WTC11 (cell line): ENCODE measurements around the gene LPP. TPM values are rescaled to one million over a fixed set of nuclear protein-coding genes. Genes with fewer than 3 reads are reported as not detected.

ENCODE experiments used
- ATAC-seq: fragments of 200-7000 bp; cut with Tn5 transposase; 2 replicates; pipeline ENCODE4 v1.10.0; 2021; ENCODE audit warnings: mild to moderate bottlenecking, moderate library complexity
- CTCF ChIA-PET: fragments of 300-600 bp; sonication (Branson Sonifier 250); formaldehyde crosslinking; loops from one replicate; lab custom pipeline; 2021; ENCODE audit warnings: antibody characterized with exemption; lab: Charles Lee
- POLR2A ChIA-PET: fragments of 350-600 bp; sonication (Branson Sonifier 250); formaldehyde crosslinking; loops from one replicate; lab custom pipeline; 2021; ENCODE audit warnings: antibody characterized with exemption; lab: Charles Lee
- DNase-seq: peaks from one replicate; pipeline ENCODE4 v3.0.0; 2021; ENCODE audit warnings: low spot score
- H3K27ac Mint-ChIP-seq: 2 replicates; pipeline ENCODE4 v1.8.0; 2021; ENCODE audit warnings: mixed read lengths
- H3K27me3 Mint-ChIP-seq: 2 replicates; pipeline ENCODE4 v1.8.0; 2021; ENCODE audit warnings: low read depth, mild to moderate bottlenecking, moderate library complexity, mixed read lengths
- H3K36me3 Mint-ChIP-seq: 2 replicates; pipeline ENCODE4 v1.8.0; 2021; ENCODE audit warnings: mixed read lengths
- H3K4me1 Mint-ChIP-seq: 2 replicates; pipeline ENCODE4 v1.8.0; 2022; ENCODE audit warnings: mixed read lengths
- H3K4me3 Mint-ChIP-seq: 2 replicates; pipeline ENCODE4 v1.8.0; 2021; ENCODE audit warnings: mild to moderate bottlenecking, moderate library complexity, mixed read lengths
- H3K9me3 Mint-ChIP-seq: 2 replicates; pipeline ENCODE4 v1.8.0; 2021; ENCODE audit warnings: mixed read lengths
- AFF4 ChIP-seq: sonication (generic); formaldehyde crosslinking; IDR thresholded peaks from 2 replicates; pipeline ENCODE4 v1.8.1; 2023; ENCODE audit warnings: mild to moderate bottlenecking, missing genetic modification reagents, borderline replicate concordance
- ATF1 ChIP-seq: sonication (generic); formaldehyde crosslinking; IDR thresholded peaks from 2 replicates; pipeline ENCODE4 v1.8.1; 2023; ENCODE audit warnings: mild to moderate bottlenecking, moderate library complexity, missing genetic modification reagents
- ATF6 ChIP-seq: sonication (generic); formaldehyde crosslinking; IDR thresholded peaks from 2 replicates; pipeline ENCODE4 v1.8.1; 2023; ENCODE audit warnings: mild to moderate bottlenecking, missing genetic modification reagents
- ELF4 ChIP-seq: sonication (generic); formaldehyde crosslinking; IDR thresholded peaks from 2 replicates; pipeline ENCODE4 v1.8.1; 2022; ENCODE audit warnings: low read depth, mild to moderate bottlenecking, moderate library complexity, missing genetic modification reagents
- ESRRA ChIP-seq: sonication (generic); formaldehyde crosslinking; IDR thresholded peaks from 2 replicates; pipeline ENCODE4 v1.8.1; 2022; ENCODE audit warnings: mild to moderate bottlenecking, missing genetic modification reagents, borderline replicate concordance
- ETV6 ChIP-seq: sonication (generic); formaldehyde crosslinking; IDR thresholded peaks from 2 replicates; pipeline ENCODE4 v1.8.1; 2022; ENCODE audit warnings: mild to moderate bottlenecking, missing genetic modification reagents
- FOXJ3 ChIP-seq: sonication (generic); formaldehyde crosslinking; IDR thresholded peaks from 2 replicates; pipeline ENCODE4 v1.9.0; 2021; ENCODE audit warnings: missing genetic modification reagents, mild to moderate bottlenecking, borderline replicate concordance
- FOXP4 ChIP-seq: sonication (generic); formaldehyde crosslinking; IDR thresholded peaks from 2 replicates; pipeline ENCODE4 v1.8.0; 2022; ENCODE audit warnings: mild to moderate bottlenecking, missing genetic modification reagents
- GABPB1 ChIP-seq: sonication (generic); formaldehyde crosslinking; IDR thresholded peaks from 2 replicates; pipeline ENCODE4 v1.8.1; 2023; ENCODE audit warnings: mild to moderate bottlenecking, missing genetic modification reagents
- GRHL2 ChIP-seq: fragments of 250-450 bp; sonication (Bioruptor Pico); IDR thresholded peaks from 2 replicates; pipeline ENCODE4 v1.8.0; 2022; ENCODE audit warnings: mild to moderate bottlenecking, moderate library complexity; ENCODE audit not compliant: insufficient replicate concordance, severe bottlenecking
- GTF2I ChIP-seq: fragments of 250-450 bp; sonication (Bioruptor Pico); conservative IDR thresholded peaks from 2 replicates; pipeline ENCODE4 v1.4.0; 2021; ENCODE audit warnings: mild to moderate bottlenecking
- JUN ChIP-seq: sonication (generic); formaldehyde crosslinking; IDR thresholded peaks from 2 replicates; pipeline ENCODE4 v1.8.0; 2023; ENCODE audit warnings: mild to moderate bottlenecking, missing genetic modification reagents
- NFYB ChIP-seq: sonication (generic); formaldehyde crosslinking; conservative IDR thresholded peaks from 2 replicates; pipeline ENCODE4 v1.8.0; 2022; ENCODE audit warnings: low read depth, missing genetic modification reagents
- OVOL2 ChIP-seq: fragments of 250-450 bp; sonication (Bioruptor Pico); IDR thresholded peaks from 2 replicates; pipeline ENCODE4 v1.9.0; 2021; ENCODE audit warnings: mild to moderate bottlenecking, borderline replicate concordance
- RELA ChIP-seq: sonication (generic); formaldehyde crosslinking; IDR thresholded peaks from 2 replicates; pipeline ENCODE4 v1.8.1; 2022; ENCODE audit warnings: missing genetic modification reagents, mild to moderate bottlenecking, borderline replicate concordance
- TCF7 ChIP-seq: sonication (generic); formaldehyde crosslinking; IDR thresholded peaks from 2 replicates; pipeline ENCODE4 v1.8.0; 2022; ENCODE audit warnings: mild to moderate bottlenecking, low read depth, missing genetic modification reagents, moderate library complexity
- USF1 ChIP-seq: sonication (generic); formaldehyde crosslinking; IDR thresholded peaks from 2 replicates; pipeline ENCODE4 v1.8.0; 2022; ENCODE audit warnings: mild to moderate bottlenecking, missing genetic modification reagents
- ZNF121 ChIP-seq: sonication (generic); formaldehyde crosslinking; IDR thresholded peaks from 2 replicates; pipeline ENCODE4 v1.8.0; 2023; ENCODE audit warnings: missing genetic modification reagents
- ZNF219 ChIP-seq: sonication (generic); formaldehyde crosslinking; IDR thresholded peaks from 2 replicates; pipeline ENCODE4 v1.8.0; 2023; ENCODE audit warnings: missing genetic modification reagents, mild to moderate bottlenecking, borderline replicate concordance
- ZNF671 ChIP-seq: fragments of 250-450 bp; sonication (Bioruptor Pico); IDR thresholded peaks from 2 replicates; pipeline ENCODE4 v1.8.0; 2021; ENCODE audit warnings: mild to moderate bottlenecking
- total RNA-seq: library from RNA; stranded (reverse); gene quantifications from 3 replicates; pipeline ENCODE4 v1.2.3, GENCODE V29; 2021
- TF ChIP-seq, protein P1 (sequence below): sonication (generic); formaldehyde crosslinking; IDR thresholded peaks from 2 replicates; pipeline ENCODE4 v1.8.0; 2022; ENCODE audit warnings: missing genetic modification reagents
- TF ChIP-seq, protein P2 (sequence below): sonication (generic); formaldehyde crosslinking; IDR thresholded peaks from 2 replicates; pipeline ENCODE4 v1.8.1; 2022; ENCODE audit warnings: low read depth, missing genetic modification reagents, borderline replicate concordance

LPP gene
- total RNA-seq, 1 experiment from 2014 or later = 49.6 TPM

DNA sequence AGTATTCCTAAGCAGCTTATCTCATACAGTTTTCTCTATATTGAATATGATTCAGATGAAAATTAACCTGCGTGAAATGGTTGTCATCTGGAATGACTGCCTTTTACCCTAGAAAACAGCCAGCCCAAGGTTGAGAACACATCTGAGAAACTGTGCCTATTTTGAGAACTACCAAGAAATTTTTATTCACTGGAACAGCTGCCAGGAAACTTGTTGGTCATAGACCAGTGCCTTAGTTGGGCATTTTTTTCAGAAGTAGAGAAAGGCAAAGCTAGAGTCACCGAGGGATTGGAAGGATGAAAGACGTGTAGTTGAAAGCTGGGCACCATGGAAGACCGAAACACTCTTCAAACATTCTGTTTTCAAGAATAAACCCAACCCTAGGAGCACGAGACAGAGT is 277.1 kb downstream of the LPP start:
- ATAC-seq (no peak), DNase-seq (no peak)
- TF ChIP-seq OVOL2 (CRISPR knock-in tag) = no peak
- no peak for TF ChIP-seq GABPB1 (CRISPR knock-in tag)
- no peak for TF ChIP-seq FOXP4
- no peak for TF ChIP-seq ZNF121 (CRISPR knock-in tag)
- TF ChIP-seq AFF4 (CRISPR knock-in tag) = no peak
- no peak for TF ChIP-seq USF1
- TF ChIP-seq ATF6 = no peak
- no peak for TF ChIP-seq ETV6 (CRISPR knock-in tag)
- TF ChIP-seq FOXJ3 (CRISPR knock-in tag) = no peak
- TF ChIP-seq NFYB = no peak
- TF ChIP-seq, protein P1, sequence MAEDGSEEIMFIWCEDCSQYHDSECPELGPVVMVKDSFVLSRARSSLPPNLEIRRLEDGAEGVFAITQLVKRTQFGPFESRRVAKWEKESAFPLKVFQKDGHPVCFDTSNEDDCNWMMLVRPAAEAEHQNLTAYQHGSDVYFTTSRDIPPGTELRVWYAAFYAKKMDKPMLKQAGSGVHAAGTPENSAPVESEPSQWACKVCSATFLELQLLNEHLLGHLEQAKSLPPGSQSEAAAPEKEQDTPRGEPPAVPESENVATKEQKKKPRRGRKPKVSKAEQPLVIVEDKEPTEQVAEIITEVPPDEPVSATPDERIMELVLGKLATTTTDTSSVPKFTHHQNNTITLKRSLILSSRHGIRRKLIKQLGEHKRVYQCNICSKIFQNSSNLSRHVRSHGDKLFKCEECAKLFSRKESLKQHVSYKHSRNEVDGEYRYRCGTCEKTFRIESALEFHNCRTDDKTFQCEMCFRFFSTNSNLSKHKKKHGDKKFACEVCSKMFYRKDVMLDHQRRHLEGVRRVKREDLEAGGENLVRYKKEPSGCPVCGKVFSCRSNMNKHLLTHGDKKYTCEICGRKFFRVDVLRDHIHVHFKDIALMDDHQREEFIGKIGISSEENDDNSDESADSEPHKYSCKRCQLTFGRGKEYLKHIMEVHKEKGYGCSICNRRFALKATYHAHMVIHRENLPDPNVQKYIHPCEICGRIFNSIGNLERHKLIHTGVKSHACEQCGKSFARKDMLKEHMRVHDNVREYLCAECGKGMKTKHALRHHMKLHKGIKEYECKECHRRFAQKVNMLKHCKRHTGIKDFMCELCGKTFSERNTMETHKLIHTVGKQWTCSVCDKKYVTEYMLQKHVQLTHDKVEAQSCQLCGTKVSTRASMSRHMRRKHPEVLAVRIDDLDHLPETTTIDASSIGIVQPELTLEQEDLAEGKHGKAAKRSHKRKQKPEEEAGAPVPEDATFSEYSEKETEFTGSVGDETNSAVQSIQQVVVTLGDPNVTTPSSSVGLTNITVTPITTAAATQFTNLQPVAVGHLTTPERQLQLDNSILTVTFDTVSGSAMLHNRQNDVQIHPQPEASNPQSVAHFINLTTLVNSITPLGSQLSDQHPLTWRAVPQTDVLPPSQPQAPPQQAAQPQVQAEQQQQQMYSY (CRISPR knock-in tag) = no peak
- H3K4me3 Mint-ChIP-seq = no peak overlapping the region
- peaks cover 2% of the 10 kb centered on the region; the same call in 1 of the 2 replicates for H3K36me3 Mint-ChIP-seq
- ChIA-PET POLR2A (no interaction called here), CTCF (no interaction called here)
- peaks cover 11% of the 10 kb centered on the region for H3K4me1 Mint-ChIP-seq
- H3K9me3 Mint-ChIP-seq = peaks cover 13% of the 10 kb centered on the region
- no peak overlapping the region for H3K27ac Mint-ChIP-seq
- no peaks in the 10 kb centered on the region for H3K27me3 Mint-ChIP-seq

DNA sequence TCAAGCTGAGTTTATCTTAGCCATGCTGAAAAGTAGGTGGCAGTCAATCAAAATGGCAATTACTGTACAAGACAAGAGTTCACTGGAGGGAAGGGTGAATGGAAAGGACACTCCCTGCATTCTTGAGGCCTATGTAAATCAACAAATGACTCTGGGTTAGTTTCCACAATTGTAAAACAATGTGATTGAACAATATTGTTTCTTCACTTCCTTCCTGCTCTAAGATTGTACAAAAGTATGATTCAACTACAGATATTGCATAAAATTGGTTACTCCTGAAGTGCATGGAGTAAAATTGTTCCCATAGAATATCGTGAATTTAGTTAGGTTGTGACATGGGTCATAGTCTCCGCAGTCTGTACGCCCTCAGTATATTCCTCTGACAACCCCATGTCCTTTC is 277.6 kb downstream of the LPP start:
- POLR2A ChIA-PET = no interaction called here
- Mint-ChIP-seq H3K27ac (no peak overlapping the region), H3K9me3 (peaks cover 10% of the 10 kb centered on the region), H3K4me3 (no peak overlapping the region), H3K36me3 (no peaks in the 10 kb centered on the region), H3K27me3 (no peaks in the 10 kb centered on the region), H3K4me1 (peaks cover 14% of the 10 kb centered on the region)
- CTCF ChIA-PET = no interaction called here
- ATAC-seq (no peak), DNase-seq (no peak)
- TF ChIP-seq OVOL2 (CRISPR knock-in tag) (no peak), ELF4 (CRISPR knock-in tag) (no peak), ZNF671 (no peak), GRHL2 (CRISPR knock-in tag) (no peak), ESRRA (CRISPR knock-in tag) (no peak), JUN (no peak), ZNF219 (CRISPR knock-in tag) (no peak), ETV6 (CRISPR knock-in tag) (no peak), RELA (no peak), TCF7 (CRISPR knock-in tag) (no peak), GTF2I (CRISPR knock-in tag) (no peak), ATF1 (CRISPR knock-in tag) (no peak)
- TF ChIP-seq, protein P2, sequence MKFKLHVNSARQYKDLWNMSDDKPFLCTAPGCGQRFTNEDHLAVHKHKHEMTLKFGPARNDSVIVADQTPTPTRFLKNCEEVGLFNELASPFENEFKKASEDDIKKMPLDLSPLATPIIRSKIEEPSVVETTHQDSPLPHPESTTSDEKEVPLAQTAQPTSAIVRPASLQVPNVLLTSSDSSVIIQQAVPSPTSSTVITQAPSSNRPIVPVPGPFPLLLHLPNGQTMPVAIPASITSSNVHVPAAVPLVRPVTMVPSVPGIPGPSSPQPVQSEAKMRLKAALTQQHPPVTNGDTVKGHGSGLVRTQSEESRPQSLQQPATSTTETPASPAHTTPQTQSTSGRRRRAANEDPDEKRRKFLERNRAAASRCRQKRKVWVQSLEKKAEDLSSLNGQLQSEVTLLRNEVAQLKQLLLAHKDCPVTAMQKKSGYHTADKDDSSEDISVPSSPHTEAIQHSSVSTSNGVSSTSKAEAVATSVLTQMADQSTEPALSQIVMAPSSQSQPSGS (CRISPR knock-in tag) = no peak
